ENCODE data around the gene ZNF672.

- TF ChIP-seq REST (IDR thresholded peaks at IDR 0.05; ENCODE audit: low read depth, low read length) (no peak), TAF1 (IDR thresholded peaks at IDR 0.05; ENCODE audit: borderline replicate concordance, low read depth, low read length) (no peak), CTCF (IDR thresholded peaks at IDR 0.05) (no peak), FOXM1 (IDR thresholded peaks at IDR 0.05; ENCODE audit: low read depth) (no peak), MEF2A (IDR thresholded peaks at IDR 0.05; ENCODE audit: borderline replicate concordance, low read depth) (no peak), SMC3 (IDR thresholded peaks at IDR 0.05; ENCODE audit: low read depth, low read length) (no peak), MXI1 (IDR thresholded peaks at IDR 0.05; ENCODE audit: low read depth, low read length) (no peak), YY1 (IDR thresholded peaks at IDR 0.05; ENCODE audit: low read depth) (no peak), ZBTB33 (IDR thresholded peaks at IDR 0.05; ENCODE audit: borderline replicate concordance, low read depth) (no peak), RAD21 (IDR thresholded peaks at IDR 0.05; ENCODE audit: low read length) (no peak), PBX3 (IDR thresholded peaks at IDR 0.05) (no peak), IRF3 (IDR thresholded peaks at IDR 0.05; ENCODE audit: low read depth, low read length) (no peak), POLR2AphosphoS5 (IDR thresholded peaks at IDR 0.05; ENCODE audit: low read depth, low read length) (no peak), RFX5 (IDR thresholded peaks at IDR 0.05; ENCODE audit: low read length) (no peak)
Measured at GRCh38 chr1:248817065-248817464, 21.0 kb upstream of the ZNF672 start.

Measured in SK-N-SH (cell line).